ENCODE results near the gene ATG10. TPM values are rescaled to one million over a fixed set of nuclear protein-coding genes. Genes with fewer than 3 reads are reported as not detected.
"Not testable (repeated sequence)": the region's sequence is repeated elsewhere in the genome, so short reads cannot be mapped to it uniquely, and the experiment has no call there.

Gene ATG10
- polyA plus RNA-seq, 1 donor from 2014 or later, result 12.1 TPM

- no peak overlapping the region for H2AFZ ChIP-seq (ENCODE audit: low read depth, low read length)
- no peak overlapping the region for H3K4me3 ChIP-seq (ENCODE audit: low read length)
- H3K27ac ChIP-seq (ENCODE audit: low read length), result no peak overlapping the region
- H4K20me1 ChIP-seq (ENCODE audit: insufficient read depth), result no peaks in the 10 kb centered on the region
- H3K79me2 ChIP-seq (replicated peaks; ENCODE audit: insufficient read depth, low read length), result no peaks in the 10 kb centered on the region
- no peaks in the 10 kb centered on the region for H3K9me3 ChIP-seq (ENCODE audit: low read length)
- H3K27me3 ChIP-seq (ENCODE audit: insufficient read depth, low read depth, low read length), result no peaks in the 10 kb centered on the region
- H3K9me2 ChIP-seq (ENCODE audit: insufficient read depth, low read length), result no peaks in the 10 kb centered on the region
- TF ChIP-seq MXI1 (conservative IDR thresholded peaks at IDR 0.05; ENCODE audit: poor library complexity, severe bottlenecking) (no peak), EZH2 (IDR thresholded peaks at IDR 0.05; ENCODE audit: borderline replicate concordance, insufficient read depth, low read length, poor library complexity, severe bottlenecking) (no peak), RAD21 (conservative IDR thresholded peaks at IDR 0.05) (no peak), CTCF (IDR thresholded peaks at IDR 0.05; ENCODE audit: poor library complexity, severe bottlenecking) (no peak), EP300 (conservative IDR thresholded peaks at IDR 0.05; ENCODE audit: poor library complexity, severe bottlenecking) (no peak), POLR2AphosphoS5 (IDR thresholded peaks at IDR 0.05) (no peak), TAF1 (IDR thresholded peaks at IDR 0.05; ENCODE audit: low read depth) (no peak), REST (IDR thresholded peaks at IDR 0.05; ENCODE audit: borderline replicate concordance) (no peak), SMC3 (conservative IDR thresholded peaks at IDR 0.05; ENCODE audit: poor library complexity) (no peak)
- no peak overlapping the region for H3K9ac ChIP-seq (ENCODE audit: low read length)
- no peak overlapping the region for H3K4me2 ChIP-seq (ENCODE audit: low read length)
- H3F3A ChIP-seq (ENCODE audit: insufficient read depth, low read length, poor library complexity, severe bottlenecking), result no peaks in the 10 kb centered on the region
- no peaks in the 10 kb centered on the region for H3K36me3 ChIP-seq (ENCODE audit: insufficient read depth, low read length)
Observed at GRCh38 chr5:81995407-81995806, 23.6 kb downstream of the ATG10 start.

- no peak overlapping the region for H3K4me2 ChIP-seq (ENCODE audit: low read length)
- H3K9me3 ChIP-seq (ENCODE audit: low read length), result no peaks in the 10 kb centered on the region
- no peaks in the 10 kb centered on the region for H3F3A ChIP-seq (ENCODE audit: insufficient read depth, low read length, poor library complexity, severe bottlenecking)
- H3K27ac ChIP-seq (ENCODE audit: low read length), result no peak overlapping the region
- no peaks in the 10 kb centered on the region for H3K27me3 ChIP-seq (ENCODE audit: insufficient read depth, low read depth, low read length)
- H4K20me1 ChIP-seq (ENCODE audit: insufficient read depth), result no peaks in the 10 kb centered on the region
- H3K4me3 ChIP-seq (ENCODE audit: low read length), result no peak overlapping the region
- TF ChIP-seq EZH2 (IDR thresholded peaks at IDR 0.05; ENCODE audit: borderline replicate concordance, insufficient read depth, low read length, poor library complexity, severe bottlenecking) (no peak), RAD21 (conservative IDR thresholded peaks at IDR 0.05) (no peak), TAF1 (IDR thresholded peaks at IDR 0.05; ENCODE audit: low read depth) (no peak), CTCF (IDR thresholded peaks at IDR 0.05; ENCODE audit: poor library complexity, severe bottlenecking) (no peak), SMC3 (conservative IDR thresholded peaks at IDR 0.05; ENCODE audit: poor library complexity) (no peak), EP300 (conservative IDR thresholded peaks at IDR 0.05; ENCODE audit: poor library complexity, severe bottlenecking) (no peak), POLR2AphosphoS5 (IDR thresholded peaks at IDR 0.05) (no peak), REST (IDR thresholded peaks at IDR 0.05; ENCODE audit: borderline replicate concordance) (no peak), MXI1 (conservative IDR thresholded peaks at IDR 0.05; ENCODE audit: poor library complexity, severe bottlenecking) (no peak)
- H3K79me2 ChIP-seq (replicated peaks; ENCODE audit: insufficient read depth, low read length), result no peaks in the 10 kb centered on the region
- H3K9me2 ChIP-seq (ENCODE audit: insufficient read depth, low read length), result no peaks in the 10 kb centered on the region
- no peak overlapping the region for H2AFZ ChIP-seq (ENCODE audit: low read depth, low read length)
- H3K9ac ChIP-seq (ENCODE audit: low read length), result no peak overlapping the region
- H3K36me3 ChIP-seq (ENCODE audit: insufficient read depth, low read length), result no peaks in the 10 kb centered on the region
Observed at GRCh38 chr5:82004511-82004910, 32.7 kb downstream of the ATG10 start.

- not testable (repeated sequence) for H3K9me3 ChIP-seq (ENCODE audit: low read length); H3K4me3 ChIP-seq (ENCODE audit: low read length); H3K27me3 ChIP-seq (ENCODE audit: insufficient read depth, low read depth, low read length); H4K20me1 ChIP-seq (ENCODE audit: insufficient read depth); H3K9me2 ChIP-seq (ENCODE audit: insufficient read depth, low read length); H3K9ac ChIP-seq (ENCODE audit: low read length); H3K36me3 ChIP-seq (ENCODE audit: insufficient read depth, low read length); H3K27ac ChIP-seq (ENCODE audit: low read length); H3K79me2 ChIP-seq (replicated peaks; ENCODE audit: insufficient read depth, low read length); H3K4me2 ChIP-seq (ENCODE audit: low read length); H3F3A ChIP-seq (ENCODE audit: insufficient read depth, low read length, poor library complexity, severe bottlenecking); H2AFZ ChIP-seq (ENCODE audit: low read depth, low read length)
Observed at GRCh38 chr5:82009869-82010268, 38.0 kb downstream of the ATG10 start.

All from neural cell (in vitro differentiated cells).